ENCODE data around the gene PRND. TPM values are rescaled to one million over a fixed set of nuclear protein-coding genes. Genes with fewer than 3 reads are reported as not detected.

PRND gene
- total RNA-seq, 5 donors from 2014 or later (not counting 1 experiment from before 2014, with no cell fraction given): not detected

- Mint-ChIP-seq H3K4me3 (peak overlapping the region in 2 of 3 donors; percentile 17 to 31), H3K27me3 (no peaks in the 10 kb centered on the region), H3K36me3 (peaks cover 27% of the 10 kb centered on the region), H3K4me1 (peaks cover 55 to 78% (median 75%) of the 10 kb centered on the region in 3 donors), H3K9me3 (no peaks in the 10 kb centered on the region), H3K27ac (peak overlapping the region; percentile 77 to 79)
- ChIA-PET POLR2A (interaction anchor here (0.6 to 0.8 kb wide), 4 partner anchors 11 to 168 kb away, joined by 3 to 6 read pairs (median 3); no protein-coding TSS in a partner anchor), CTCF (interaction anchor here in 1 of 2 donors (1.6 kb wide), 1 partner anchor 84 kb away, joined by 4 read pairs; no protein-coding TSS in a partner anchor)
- H3K4me1 ChIP-seq (ENCODE audit: control insufficient read depth in 1 of 2, extremely low read depth in 1 of 2, insufficient read depth in 2 of 2, low read length in 2 of 2): peaks cover 6 to 24% of the 10 kb centered on the region in 2 experiments
- no peaks in the 10 kb centered on the region for H3K9me3 ChIP-seq
- ATAC-seq (replicated peaks in 1 of 4) (no peak), DNase-seq (no peak)
- no peaks in the 10 kb centered on the region for H3K36me3 ChIP-seq (ENCODE audit: control insufficient read depth in 2 of 2, extremely low read depth in 1 of 2, insufficient read depth in 1 of 2, low read length in 1 of 2)
- no CpG with 5 or more reads among the region's 2 CpGs for WGBS (ENCODE audit: insufficient coverage)
- H3K4me3 ChIP-seq (ENCODE audit: control insufficient read depth in 1 of 2, extremely low read depth in 1 of 2, low read length in 1 of 2): no peak overlapping the region
- H3K27ac ChIP-seq (ENCODE audit: low read length): peak overlapping the region; percentile 13
- H3K27me3 ChIP-seq (replicated peaks in 1 of 2; ENCODE audit: control insufficient read depth in 2 of 2, extremely low read depth in 1 of 2, insufficient read depth in 2 of 2, low read length in 1 of 2): no peaks in the 10 kb centered on the region
These were observed 32.5 kb upstream of the PRND start for GRCh38 chr20:4689220-4689619.

- H3K27ac ChIP-seq (ENCODE audit: low read length): no peak overlapping the region
- H3K9me3 ChIP-seq: no peaks in the 10 kb centered on the region
- no peak overlapping the region for H3K27ac Mint-ChIP-seq
- peaks cover 34% of the 10 kb centered on the region for H3K36me3 Mint-ChIP-seq
- no peaks in the 10 kb centered on the region for H3K27me3 Mint-ChIP-seq
- H3K4me1 Mint-ChIP-seq: peaks cover 53 to 76% (median 75%) of the 10 kb centered on the region in 3 donors
- H3K27me3 ChIP-seq (replicated peaks in 1 of 2; ENCODE audit: control insufficient read depth in 2 of 2, extremely low read depth in 1 of 2, insufficient read depth in 2 of 2, low read length in 1 of 2): no peaks in the 10 kb centered on the region
- H3K4me1 ChIP-seq (ENCODE audit: control insufficient read depth in 1 of 2, extremely low read depth in 1 of 2, insufficient read depth in 2 of 2, low read length in 2 of 2): peaks cover 3 to 8% of the 10 kb centered on the region in 2 experiments
- ChIA-PET POLR2A (interaction anchor here in 1 of 2 donors (0.6 to 1.3 kb wide), 3 partner anchors 9 to 1843 kb away, joined by 3 to 5 read pairs (median 4); no protein-coding TSS in a partner anchor), CTCF (interaction anchor here in 1 of 2 donors (1.0 to 2.0 kb wide), 3 partner anchors 78 to 79 kb away, joined by 3 to 4 read pairs (median 3); no protein-coding TSS in a partner anchor)
- ATAC-seq (replicated peaks in 1 of 4) (no peak), DNase-seq (no peak)
- 100% methylated on average over 1 of the region's 2 CpGs for WGBS (ENCODE audit: insufficient coverage)
- H3K9me3 Mint-ChIP-seq: no peaks in the 10 kb centered on the region
- H3K4me3 ChIP-seq (ENCODE audit: control insufficient read depth in 1 of 2, extremely low read depth in 1 of 2, low read length in 1 of 2): no peak overlapping the region
- no peak overlapping the region for H3K4me3 Mint-ChIP-seq
- H3K36me3 ChIP-seq (ENCODE audit: control insufficient read depth in 2 of 2, extremely low read depth in 1 of 2, insufficient read depth in 1 of 2, low read length in 1 of 2): no peaks in the 10 kb centered on the region
These were observed 30.0 kb upstream of the PRND start for GRCh38 chr20:4691753-4692152.

- POLR2A ChIA-PET: interaction anchor here in 1 of 2 donors (0.7 kb wide), 1 partner anchor 217 kb away, joined by 5 read pairs; no protein-coding TSS in a partner anchor
- peaks cover 0 to 1% of the 10 kb centered on the region in 2 donors for H3K36me3 ChIP-seq (ENCODE audit: control insufficient read depth in 2 of 2, extremely low read depth in 1 of 2, insufficient read depth in 1 of 2, low read length in 1 of 2)
- peaks cover 0 to 10% of the 10 kb centered on the region in 2 experiments for H3K4me1 ChIP-seq (ENCODE audit: control insufficient read depth in 1 of 2, extremely low read depth in 1 of 2, insufficient read depth in 2 of 2, low read length in 2 of 2)
- Mint-ChIP-seq H3K27ac (no peak overlapping the region), H3K36me3 (peaks cover 40% of the 10 kb centered on the region), H3K9me3 (no peaks in the 10 kb centered on the region), H3K27me3 (no peaks in the 10 kb centered on the region), H3K4me1 (peaks cover 41 to 71% (median 69%) of the 10 kb centered on the region in 3 donors), H3K4me3 (no peak overlapping the region)
- CTCF ChIA-PET: interaction anchor here in 1 of 2 donors (0.7 to 1.3 kb wide), 3 partner anchors 11 to 113 kb away, joined by 3 to 5 read pairs (median 4); no protein-coding TSS in a partner anchor
- no peak overlapping the region for H3K4me3 ChIP-seq (ENCODE audit: control insufficient read depth in 1 of 2, extremely low read depth in 1 of 2, low read length in 1 of 2)
- DNase-seq (no peak), ATAC-seq (replicated peaks in 1 of 4) (no peak)
- WGBS (ENCODE audit: insufficient coverage): no CpG with 5 or more reads among the region's 1 CpG
- H3K27me3 ChIP-seq (replicated peaks in 1 of 2; ENCODE audit: control insufficient read depth in 2 of 2, extremely low read depth in 1 of 2, insufficient read depth in 2 of 2, low read length in 1 of 2): no peaks in the 10 kb centered on the region
- no peak overlapping the region for H3K27ac ChIP-seq (ENCODE audit: low read length)
- H3K9me3 ChIP-seq: no peaks in the 10 kb centered on the region
These were observed 27.6 kb upstream of the PRND start for GRCh38 chr20:4694076-4694475.

GRCh38 chr20:4697189-4697830 lies 24.4 kb upstream of the PRND start:
- Mint-ChIP-seq H3K36me3 (peaks cover 35% of the 10 kb centered on the region), H3K27ac (peak overlapping the region; percentile 2 to 24), H3K4me3 (no peak overlapping the region), H3K27me3 (no peaks in the 10 kb centered on the region), H3K9me3 (no peaks in the 10 kb centered on the region), H3K4me1 (peaks cover 21 to 42% (median 40%) of the 10 kb centered on the region in 3 donors)
- ChIA-PET CTCF (no interaction called here), POLR2A (interaction anchor here in 1 of 2 donors (0.7 kb wide), 1 partner anchor 9 kb away, joined by 3 read pairs; no protein-coding TSS in a partner anchor)
- ATAC-seq (replicated peaks in 1 of 4) (no peak), DNase-seq (no peak)
- 85% methylated on average over 4 of the region's 7 CpGs for WGBS (ENCODE audit: insufficient coverage)
- Histone ChIP-seq H3K9me3 (no peaks in the 10 kb centered on the region), H3K4me3 (ENCODE audit: control insufficient read depth in 1 of 2, extremely low read depth in 1 of 2, low read length in 1 of 2) (no peak overlapping the region), H3K36me3 (ENCODE audit: control insufficient read depth in 2 of 2, extremely low read depth in 1 of 2, insufficient read depth in 1 of 2, low read length in 1 of 2) (peaks cover 4 to 16% of the 10 kb centered on the region in 2 donors), H3K27ac (ENCODE audit: low read length) (no peak overlapping the region), H3K27me3 (replicated peaks in 1 of 2; ENCODE audit: control insufficient read depth in 2 of 2, extremely low read depth in 1 of 2, insufficient read depth in 2 of 2, low read length in 1 of 2) (no peaks in the 10 kb centered on the region), H3K4me1 (ENCODE audit: control insufficient read depth in 1 of 2, extremely low read depth in 1 of 2, insufficient read depth in 2 of 2, low read length in 2 of 2) (peaks cover 0 to 10% of the 10 kb centered on the region in 2 experiments)

- peak overlapping the region; percentile 2 to 38 for H3K27ac Mint-ChIP-seq
- no peaks in the 10 kb centered on the region for H3K9me3 Mint-ChIP-seq
- Histone ChIP-seq H3K9me3 (no peaks in the 10 kb centered on the region), H3K4me3 (ENCODE audit: control insufficient read depth in 1 of 2, extremely low read depth in 1 of 2, low read length in 1 of 2) (no peak overlapping the region), H3K27ac (ENCODE audit: low read length) (no peak overlapping the region), H3K36me3 (ENCODE audit: control insufficient read depth in 2 of 2, extremely low read depth in 1 of 2, insufficient read depth in 1 of 2, low read length in 1 of 2) (peaks cover 4 to 16% of the 10 kb centered on the region in 2 donors), H3K27me3 (replicated peaks in 1 of 2; ENCODE audit: control insufficient read depth in 2 of 2, extremely low read depth in 1 of 2, insufficient read depth in 2 of 2, low read length in 1 of 2) (no peaks in the 10 kb centered on the region), H3K4me1 (ENCODE audit: control insufficient read depth in 1 of 2, extremely low read depth in 1 of 2, insufficient read depth in 2 of 2, low read length in 2 of 2) (peaks cover 0 to 10% of the 10 kb centered on the region in 2 experiments)
- no peak overlapping the region for H3K4me3 Mint-ChIP-seq
- peak in 2 of 4 experiments; percentile 31 to 52 for ATAC-seq (replicated peaks in 1 of 4)
- CTCF ChIA-PET: interaction anchor here in 1 of 2 donors (1.1 kb wide), 1 partner anchor 791 kb away, joined by 4 read pairs; no protein-coding TSS in a partner anchor
- 75% methylated on average over 1 of the region's 2 CpGs for WGBS (ENCODE audit: insufficient coverage)
- H3K27me3 Mint-ChIP-seq: no peaks in the 10 kb centered on the region
- H3K4me1 Mint-ChIP-seq: peaks cover 20 to 39% (median 35%) of the 10 kb centered on the region in 3 donors
- no peak for DNase-seq
- H3K36me3 Mint-ChIP-seq: peaks cover 32% of the 10 kb centered on the region
- POLR2A ChIA-PET: interaction anchor here in 1 of 2 donors (0.7 to 1.0 kb wide), 2 partner anchors 9 to 33 kb away, joined by 3 read pairs; no protein-coding TSS in a partner anchor
These were observed 23.9 kb upstream of the PRND start for GRCh38 chr20:4697831-4698221.

- Histone ChIP-seq H3K4me1 (ENCODE audit: control insufficient read depth in 1 of 2, extremely low read depth in 1 of 2, insufficient read depth in 2 of 2, low read length in 2 of 2) (peaks cover 0 to 10% of the 10 kb centered on the region in 2 experiments), H3K27me3 (replicated peaks in 1 of 2; ENCODE audit: control insufficient read depth in 2 of 2, extremely low read depth in 1 of 2, insufficient read depth in 2 of 2, low read length in 1 of 2) (peaks cover 0 to 3% of the 10 kb centered on the region in 2 experiments), H3K27ac (ENCODE audit: low read length) (no peak overlapping the region), H3K4me3 (ENCODE audit: control insufficient read depth in 1 of 2, extremely low read depth in 1 of 2, low read length in 1 of 2) (no peak overlapping the region), H3K9me3 (no peaks in the 10 kb centered on the region), H3K36me3 (ENCODE audit: control insufficient read depth in 2 of 2, extremely low read depth in 1 of 2, insufficient read depth in 1 of 2, low read length in 1 of 2) (peaks cover 4 to 16% of the 10 kb centered on the region in 2 donors)
- Mint-ChIP-seq H3K4me3 (no peak overlapping the region), H3K36me3 (peaks cover 22% of the 10 kb centered on the region), H3K27me3 (no peaks in the 10 kb centered on the region), H3K4me1 (peaks cover 20 to 31% (median 29%) of the 10 kb centered on the region in 3 donors), H3K27ac (no peak overlapping the region), H3K9me3 (no peaks in the 10 kb centered on the region)
- 96% methylated on average over 8 of the region's 9 CpGs for WGBS (ENCODE audit: insufficient coverage)
- ATAC-seq (replicated peaks in 1 of 4) (no peak), DNase-seq (no peak)
- CTCF ChIA-PET: interaction anchor here in 1 of 2 donors (0.5 kb wide), 1 partner anchor 1378 kb away, joined by 3 read pairs; no protein-coding TSS in a partner anchor
- POLR2A ChIA-PET: no interaction called here
These were observed 22.5 kb upstream of the PRND start for GRCh38 chr20:4699216-4699615.
